ENCODE data around the gene TMEM215. TPM values are rescaled to one million over a fixed set of nuclear protein-coding genes. Genes with fewer than 3 reads are reported as not detected.

Gene TMEM215
- total RNA-seq, 1 donor from 2014 or later: not detected

GRCh38 chr9:32832346-32832745 is 49.0 kb downstream of the TMEM215 start:
- no peak for DNase-seq (ENCODE audit: low read depth)

Other genes starting within 250 kb of the TMEM215 start
- 6.2 and 6.5 TPM in 2 replicates for gene SMIM27, start 231.2 kb upstream of the TMEM215 start, total RNA-seq
- 23.4 and 24.6 TPM in 2 replicates for gene TOPORS, start 231.0 kb upstream of the TMEM215 start, total RNA-seq
- 76.1 and 78.4 TPM in 2 replicates for gene NDUFB6, start 210.4 kb upstream of the TMEM215 start, total RNA-seq
- gene TAF1L, start 147.9 kb upstream of the TMEM215 start, total RNA-seq: 0.03 and 0.05 TPM in 2 replicates
- 32.7 and 34.8 TPM in 2 replicates for gene APTX, start 218.1 kb downstream of the TMEM215 start, total RNA-seq
- gene DNAJA1, start 241.7 kb downstream of the TMEM215 start, total RNA-seq: 123 and 142 TPM in 2 replicates

Data from myocyte (in vitro differentiated cells).